SU-DHL-6 (cell line): ENCODE data around the gene KBTBD13.

Experiments used
- EZH2phosphoT487 ChIP-seq: fragments of 200-600 bp; sonication (generic), shearing (Covaris generic); conservative IDR thresholded peaks from 2 replicates; pipeline ENCODE4 v1.6.1; 2018; ENCODE audit warnings: mild to moderate bottlenecking, antibody characterized with exemption, low read length, moderate library complexity, mixed read lengths
- TF ChIP-seq, protein P1 (sequence below): fragments of 200-600 bp; sonication (generic); IDR thresholded peaks from one replicate; pipeline ENCODE4 v1.5.1; 2017; ENCODE audit warnings: antibody characterized with exemption, mild to moderate bottlenecking, low read length, moderate library complexity; ENCODE audit not compliant: insufficient read depth, poor library complexity, severe bottlenecking

DNA sequence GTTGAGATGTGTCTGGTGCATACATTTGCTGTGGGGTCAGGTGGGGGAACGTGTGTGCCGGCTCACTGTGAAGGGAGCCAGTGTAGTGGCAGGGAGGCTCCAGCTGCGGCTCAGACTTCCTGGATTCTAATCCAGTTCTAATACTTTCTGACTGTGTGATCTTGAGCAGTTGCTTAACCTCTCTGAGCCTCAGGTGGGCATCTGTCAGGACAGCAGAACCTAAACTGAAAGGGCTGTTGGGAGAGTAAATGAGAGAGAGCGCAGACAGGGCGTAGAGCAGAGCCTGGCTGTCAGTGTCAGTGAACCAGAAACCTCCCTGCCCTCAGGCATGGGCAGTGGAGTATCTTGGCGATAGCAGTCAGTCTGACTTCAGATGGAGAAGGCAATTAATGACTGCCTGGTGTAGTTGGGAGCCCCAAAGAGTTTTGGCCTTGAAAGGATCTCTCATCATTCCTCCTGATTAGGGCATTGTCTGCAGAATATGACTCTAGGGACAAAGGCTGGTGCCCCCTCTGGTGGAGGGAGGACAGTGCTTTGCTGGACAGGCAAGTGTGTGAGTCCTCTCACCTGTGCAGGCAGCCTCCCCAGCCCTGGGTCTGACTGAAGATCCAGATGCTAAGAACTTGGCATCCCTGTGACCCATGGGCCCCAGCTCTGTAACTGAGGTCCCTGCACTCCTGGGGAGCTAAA is 9.6 kb downstream of the KBTBD13 start:
- TF ChIP-seq, protein P1, sequence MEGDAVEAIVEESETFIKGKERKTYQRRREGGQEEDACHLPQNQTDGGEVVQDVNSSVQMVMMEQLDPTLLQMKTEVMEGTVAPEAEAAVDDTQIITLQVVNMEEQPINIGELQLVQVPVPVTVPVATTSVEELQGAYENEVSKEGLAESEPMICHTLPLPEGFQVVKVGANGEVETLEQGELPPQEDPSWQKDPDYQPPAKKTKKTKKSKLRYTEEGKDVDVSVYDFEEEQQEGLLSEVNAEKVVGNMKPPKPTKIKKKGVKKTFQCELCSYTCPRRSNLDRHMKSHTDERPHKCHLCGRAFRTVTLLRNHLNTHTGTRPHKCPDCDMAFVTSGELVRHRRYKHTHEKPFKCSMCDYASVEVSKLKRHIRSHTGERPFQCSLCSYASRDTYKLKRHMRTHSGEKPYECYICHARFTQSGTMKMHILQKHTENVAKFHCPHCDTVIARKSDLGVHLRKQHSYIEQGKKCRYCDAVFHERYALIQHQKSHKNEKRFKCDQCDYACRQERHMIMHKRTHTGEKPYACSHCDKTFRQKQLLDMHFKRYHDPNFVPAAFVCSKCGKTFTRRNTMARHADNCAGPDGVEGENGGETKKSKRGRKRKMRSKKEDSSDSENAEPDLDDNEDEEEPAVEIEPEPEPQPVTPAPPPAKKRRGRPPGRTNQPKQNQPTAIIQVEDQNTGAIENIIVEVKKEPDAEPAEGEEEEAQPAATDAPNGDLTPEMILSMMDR, result peak; percentile 14
- no peak for TF ChIP-seq EZH2phosphoT487
